ENCODE measurements around the gene EFNA5.

EFNA5 gene

GRCh38 chr5:107545486-107545885 is 125.3 kb downstream of the EFNA5 start:
- no peak for DNase-seq (ENCODE audit: low spot score)

GRCh38 chr5:107544967-107545366 is 125.8 kb downstream of the EFNA5 start:
- no peak for DNase-seq (ENCODE audit: low spot score)

GRCh38 chr5:107544476-107544875 is 126.3 kb downstream of the EFNA5 start:
- no peak for DNase-seq (ENCODE audit: low spot score)

- DNase-seq (ENCODE audit: low spot score), result no peak
Observed at GRCh38 chr5:107543868-107544267, 126.9 kb downstream of the EFNA5 start.

- no peak for DNase-seq (ENCODE audit: low spot score)
Observed at GRCh38 chr5:107542831-107543231, 127.9 kb downstream of the EFNA5 start.

GRCh38 chr5:107542428-107542827 is 128.3 kb downstream of the EFNA5 start:
- no peak for DNase-seq (ENCODE audit: low spot score)

- DNase-seq (ENCODE audit: low spot score), result no peak
Observed at GRCh38 chr5:107541400-107541799, 129.3 kb downstream of the EFNA5 start.

- DNase-seq (ENCODE audit: low spot score), result no peak
Observed at GRCh38 chr5:107539726-107540330, 130.9 kb downstream of the EFNA5 start.

GRCh38 chr5:107538805-107539445 is 131.8 kb downstream of the EFNA5 start:
- no peak for DNase-seq (ENCODE audit: low spot score)

GRCh38 chr5:107538331-107538730 is 132.4 kb downstream of the EFNA5 start:
- no peak for DNase-seq (ENCODE audit: low spot score)

- no peak for DNase-seq (ENCODE audit: low spot score)
Observed at GRCh38 chr5:107535849-107536248, 134.9 kb downstream of the EFNA5 start.

- no peak for DNase-seq (ENCODE audit: low spot score)
Observed at GRCh38 chr5:107533910-107534876, 136.5 kb downstream of the EFNA5 start.

GRCh38 chr5:107532916-107533315 is 137.8 kb downstream of the EFNA5 start:
- DNase-seq (ENCODE audit: low spot score), result no peak

- no peak for DNase-seq (ENCODE audit: low spot score)
Observed at GRCh38 chr5:107532169-107532878, 138.4 kb downstream of the EFNA5 start.

- DNase-seq (ENCODE audit: low spot score), result no peak
Observed at GRCh38 chr5:107531308-107531707, 139.4 kb downstream of the EFNA5 start.

GRCh38 chr5:107529618-107530017 is 141.1 kb downstream of the EFNA5 start:
- DNase-seq (ENCODE audit: low spot score), result no peak

- no peak for DNase-seq (ENCODE audit: low spot score)
Observed at GRCh38 chr5:107526270-107526937, 144.3 kb downstream of the EFNA5 start.

GRCh38 chr5:107524111-107524510 is 146.6 kb downstream of the EFNA5 start:
- no peak for DNase-seq (ENCODE audit: low spot score)

- no peak for DNase-seq (ENCODE audit: low spot score)
Observed at GRCh38 chr5:107523029-107523680, 147.6 kb downstream of the EFNA5 start.

GRCh38 chr5:107522456-107522855 is 148.3 kb downstream of the EFNA5 start:
- no peak for DNase-seq (ENCODE audit: low spot score)

- no peak for DNase-seq (ENCODE audit: low spot score)
Observed at GRCh38 chr5:107519900-107520354, 150.8 kb downstream of the EFNA5 start.

Data from pons (tissue), 1 donor.